Smooth muscle cell of the brain vasculature (primary cell): ENCODE data around the gene HMOX1.
"Not testable (repeated sequence)": the region's sequence is repeated elsewhere in the genome, so short reads cannot be mapped to it uniquely, and the experiment has no call there.

Experiments used
- DNase-seq: peaks from one replicate; pipeline ENCODE4 v3.0.0-alpha.2; 2012; ENCODE audit warnings: low read depth, low spot score

Gene HMOX1

DNA sequence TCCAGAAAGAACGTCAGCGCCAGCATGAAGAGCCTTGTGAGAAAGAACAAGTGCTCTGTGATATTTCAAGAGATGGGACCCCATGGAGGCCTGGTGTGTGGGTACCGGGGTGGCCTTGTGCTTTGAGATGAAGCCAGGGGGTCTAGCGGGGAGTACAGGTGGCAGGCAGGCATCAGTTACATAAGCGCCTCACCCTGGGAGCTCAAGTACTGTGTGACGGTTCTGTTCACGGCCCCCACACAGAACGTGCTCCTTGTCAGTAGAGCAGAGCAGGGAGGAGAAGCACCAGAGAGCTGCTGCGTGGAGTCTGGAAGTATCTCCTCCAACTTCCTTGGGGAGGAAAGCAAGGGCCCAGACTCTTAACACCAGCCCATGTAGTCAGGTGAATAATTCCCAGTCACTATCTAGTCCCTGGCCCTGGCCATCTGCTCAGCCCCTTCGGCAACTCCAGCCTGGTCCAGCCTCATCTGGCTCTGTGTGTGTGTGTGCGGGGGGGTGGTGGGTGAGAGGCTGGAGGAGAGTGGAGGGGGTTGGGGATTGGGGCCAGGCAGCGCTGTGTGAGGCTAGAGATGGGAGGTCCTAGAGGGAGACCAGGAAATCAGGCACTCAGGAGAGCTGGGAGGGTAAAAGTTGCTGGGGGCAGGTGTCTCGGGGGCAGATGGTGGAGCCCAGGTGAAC, 51.5 kb downstream of the HMOX1 start:
- no peak for DNase-seq

DNA sequence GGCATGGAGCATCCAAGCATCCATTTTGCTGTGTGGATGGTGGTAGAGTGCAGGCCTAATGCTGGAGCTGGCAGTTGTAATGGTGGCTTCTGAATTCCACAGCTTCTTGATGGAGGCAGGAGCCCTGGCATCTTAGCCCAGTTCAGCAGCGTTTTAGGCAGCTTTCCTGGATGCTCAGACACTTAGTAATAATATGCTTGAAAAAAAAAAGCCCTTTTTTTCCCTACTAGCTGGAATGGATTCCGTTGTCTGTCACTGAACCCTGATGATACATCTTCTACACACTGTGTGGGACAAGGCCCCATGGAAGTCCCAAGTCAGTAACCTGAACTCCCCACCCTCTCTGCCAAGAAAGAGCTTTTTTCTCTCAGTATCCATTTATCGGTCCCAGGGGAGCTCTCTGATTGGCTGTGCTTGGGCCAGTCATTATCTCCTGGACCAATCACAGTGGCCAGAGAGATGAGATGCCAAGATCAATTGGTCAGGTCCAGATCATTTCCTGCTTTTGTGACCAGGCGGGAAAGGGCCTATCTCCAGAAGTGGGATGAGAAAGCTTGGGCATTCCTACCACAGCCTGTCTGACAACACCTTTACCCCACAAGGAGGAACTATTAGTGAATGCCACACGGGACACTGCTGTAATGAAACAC, 53.3 kb downstream of the HMOX1 start:
- DNase-seq, result no peak

GRCh38 chr22:35435201-35435740, 54.4 kb downstream of the HMOX1 start:
- no peak for DNase-seq

DNA sequence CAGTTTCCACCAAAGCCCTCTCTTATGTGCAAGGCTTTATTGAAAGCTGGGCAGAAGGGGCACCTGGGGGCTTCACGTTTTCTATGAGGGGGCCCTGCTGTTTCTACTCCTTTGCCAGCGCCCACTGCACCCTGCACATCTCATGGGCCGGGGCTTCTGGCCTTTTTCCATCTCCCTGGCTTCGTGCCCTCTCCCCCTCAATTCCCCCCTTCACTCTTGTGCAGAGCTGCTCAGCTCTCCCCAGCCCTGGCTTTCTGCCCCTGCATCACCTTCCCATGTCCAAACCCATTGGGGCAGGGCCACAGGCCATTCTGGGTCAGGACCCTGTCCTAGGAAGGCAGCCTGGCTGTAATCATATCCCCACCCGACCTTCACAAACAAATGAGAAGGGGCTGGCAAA, 55.5 kb downstream of the HMOX1 start:
- no peak for DNase-seq

DNA sequence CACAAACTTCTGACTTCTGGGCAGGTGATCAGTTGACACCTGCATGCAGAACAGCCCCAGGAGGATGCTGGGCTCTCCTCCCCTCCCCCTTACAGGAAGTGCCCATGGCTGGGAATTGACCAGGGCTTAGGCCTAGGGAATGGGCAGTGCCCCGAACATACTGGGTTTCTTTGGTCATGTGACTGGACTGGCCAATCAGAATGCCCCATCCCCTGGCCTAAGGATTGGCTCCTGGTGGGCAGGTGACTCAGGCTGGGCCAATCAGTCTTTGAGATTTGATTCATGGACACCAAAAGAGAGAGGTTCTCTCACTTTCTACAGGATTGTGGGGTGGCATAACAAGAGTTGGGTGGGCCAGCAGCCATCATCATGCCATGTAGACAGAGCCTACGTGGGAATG, 56.2 kb downstream of the HMOX1 start:
- no peak for DNase-seq

DNA sequence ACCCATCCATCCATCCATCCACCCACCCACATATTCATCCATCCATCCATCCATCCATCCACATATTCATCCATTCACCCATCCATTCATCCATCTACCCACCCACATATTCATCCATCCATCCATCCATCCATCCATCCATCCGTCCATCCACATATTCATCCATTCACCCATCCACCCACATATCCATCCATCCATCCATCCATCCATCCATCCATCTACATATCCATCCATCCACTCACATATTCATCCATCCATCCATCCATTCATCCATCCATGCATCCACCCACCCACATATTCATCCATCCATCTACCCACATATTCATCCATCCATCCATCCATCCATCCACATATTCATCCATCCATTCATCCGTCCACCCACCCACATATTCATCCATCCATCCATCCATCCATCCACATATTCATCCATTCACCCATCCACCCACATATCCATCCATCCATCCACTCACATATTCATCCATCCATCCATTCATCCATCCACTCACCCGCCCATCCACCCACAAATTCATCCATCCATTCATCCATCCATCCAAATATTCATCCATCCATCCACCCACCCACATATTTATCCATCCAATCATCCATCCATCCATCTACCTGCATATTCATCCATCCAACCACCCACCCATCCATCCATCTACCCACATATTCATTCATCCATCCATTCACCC, 57.9 kb downstream of the HMOX1 start:
- DNase-seq, result not testable (repeated sequence)

DNA sequence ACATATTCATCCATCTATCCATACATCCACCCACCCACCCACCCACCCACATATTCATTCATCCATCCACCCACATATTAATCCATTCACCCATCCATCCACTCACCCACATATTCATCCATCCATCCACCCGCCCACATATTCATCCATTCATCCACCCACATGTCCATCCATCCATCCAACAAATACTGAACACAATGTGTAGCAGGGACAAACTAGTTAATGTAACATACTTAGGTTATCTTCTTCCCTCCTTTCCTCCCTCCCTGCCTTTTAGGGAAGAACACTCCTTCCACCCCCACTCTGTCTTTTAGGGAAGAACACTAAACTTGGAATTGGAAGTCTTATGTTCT, 58.4 kb downstream of the HMOX1 start:
- no peak for DNase-seq

GRCh38 chr22:35440129-35440528, 59.2 kb downstream of the HMOX1 start:
- no peak for DNase-seq

- DNase-seq, result no peak
These were observed 60.7 kb downstream of the HMOX1 start for GRCh38 chr22:35441489-35442100.

GRCh38 chr22:35442471-35442870, 61.6 kb downstream of the HMOX1 start:
- no peak for DNase-seq

- DNase-seq, result no peak
These were observed 62.4 kb downstream of the HMOX1 start for GRCh38 chr22:35443338-35443737.
